Neutrophil (primary cell): ENCODE results near the gene ZNF630.

Experiments
- H3K27ac ChIP-seq: fragments of 200-600 bp; sonication (generic); 2 replicates; pipeline ENCODE4 v1.5.1; 2016; ENCODE audit warnings: mild to moderate bottlenecking, moderate library complexity
- H3K27me3 ChIP-seq: fragments of 200-600 bp; sonication (generic); 2 replicates; pipeline ENCODE4 v1.6.0; 2016; ENCODE audit warnings: mild to moderate bottlenecking
- H3K36me3 ChIP-seq: fragments of 200-600 bp; sonication (generic); 2 replicates; pipeline ENCODE4 v1.5.1; 2017
- H3K4me1 ChIP-seq, 2 experiments: fragments of 200-600 bp in 1 of 2; sonication (generic) in 1 of 2; 1 replicate in 1 of 2; 2 replicates in 1 of 2; pipeline versions ENCODE4 v1.5.1 to v1.6.1; 2013 to 2016; ENCODE audit warnings: low read depth in 1 of 2, low read length in 1 of 2, mild to moderate bottlenecking in 1 of 2, moderate library complexity in 1 of 2; ENCODE audit not compliant: control insufficient read depth in 1 of 2, insufficient read depth in 1 of 2
- H3K4me3 ChIP-seq, 2 experiments: fragments of 200-600 bp in 1 of 2; sonication (generic) in 1 of 2; 1 replicate in 1 of 2; 2 replicates in 1 of 2; pipeline ENCODE4 v1.5.1; 2013 to 2016; ENCODE audit warnings: low read depth in 1 of 2, low read length in 1 of 2, mild to moderate bottlenecking in 1 of 2, moderate library complexity in 1 of 2
- H3K9me3 ChIP-seq: fragments of 200-600 bp; sonication (generic); 2 replicates; pipeline ENCODE4 v1.5.1; 2016
- CTCF ChIP-seq: fragments of 200-600 bp; sonication (generic); IDR thresholded peaks from 2 replicates; pipeline ENCODE4 v1.5.1; 2016; ENCODE audit warnings: antibody characterized with exemption

ZNF630 gene

GRCh38 chrX:48068096-48068887 lies 3.1 kb downstream of the ZNF630 start:
- Histone ChIP-seq H3K9me3 (no peaks in the 10 kb centered on the region), H3K27me3 (no peaks in the 10 kb centered on the region)
- no peak for TF ChIP-seq CTCF

GRCh38 chrX:48064261-48064660 lies 7.2 kb downstream of the ZNF630 start:
- no peaks in the 10 kb centered on the region for H3K27me3 ChIP-seq
- TF ChIP-seq CTCF: no peak
- H3K4me3 ChIP-seq: no peak overlapping the region
- no peaks in the 10 kb centered on the region for H3K4me1 ChIP-seq
- no peak overlapping the region for H3K27ac ChIP-seq
- peaks cover 29% of the 10 kb centered on the region for H3K36me3 ChIP-seq
- no peaks in the 10 kb centered on the region for H3K9me3 ChIP-seq

More at GRCh38 chrX:48068096-48068887, 3.1 kb downstream of the ZNF630 start:
- H3K27ac ChIP-seq: no peak overlapping the region
- H3K36me3 ChIP-seq: no peaks in the 10 kb centered on the region
- H3K4me1 ChIP-seq: peaks cover 0 to 3% of the 10 kb centered on the region in 2 experiments
- no peak overlapping the region for H3K4me3 ChIP-seq

GRCh38 chrX:48059296-48059639 lies 12.2 kb downstream of the ZNF630 start:
- Histone ChIP-seq H3K27ac (no peak overlapping the region), H3K36me3 (peaks cover 33% of the 10 kb centered on the region), H3K27me3 (no peaks in the 10 kb centered on the region), H3K9me3 (no peaks in the 10 kb centered on the region), H3K4me1 (no peaks in the 10 kb centered on the region), H3K4me3 (no peak overlapping the region)
- no peak for TF ChIP-seq CTCF

GRCh38 chrX:48058621-48059295 lies 12.7 kb downstream of the ZNF630 start:
- H3K36me3 ChIP-seq: peaks cover 33% of the 10 kb centered on the region
- H3K4me3 ChIP-seq: no peak overlapping the region
- no peak overlapping the region for H3K27ac ChIP-seq
- no peaks in the 10 kb centered on the region for H3K27me3 ChIP-seq
- no peak for TF ChIP-seq CTCF
- no peaks in the 10 kb centered on the region for H3K9me3 ChIP-seq
- no peaks in the 10 kb centered on the region for H3K4me1 ChIP-seq

GRCh38 chrX:48046846-48047245 lies 24.6 kb downstream of the ZNF630 start:
- no peaks in the 10 kb centered on the region for H3K4me1 ChIP-seq
- no peaks in the 10 kb centered on the region for H3K27me3 ChIP-seq
- no peaks in the 10 kb centered on the region for H3K9me3 ChIP-seq
- H3K4me3 ChIP-seq: no peak overlapping the region
- H3K27ac ChIP-seq: no peak overlapping the region
- TF ChIP-seq CTCF: no peak
- H3K36me3 ChIP-seq: no peaks in the 10 kb centered on the region
